Endothelial cell (in vitro differentiated cells): ENCODE data around the gene FOXN4. TPM values are rescaled to one million over a fixed set of nuclear protein-coding genes. Genes with fewer than 3 reads are reported as not detected.
A peak's percentile ranks its signal among the peaks of the same experiment; 100 is the strongest.

Experiments
- DNase-seq: peaks from one replicate; pipeline ENCODE4 v3.0.0; 2021; ENCODE audit warnings: low spot score
- H3K27ac Mint-ChIP-seq: one replicate; pipeline ENCODE4 v1.8.0; 2021; ENCODE audit warnings: mixed read lengths, inconsistent platforms; ENCODE audit not compliant: unreplicated experiment
- H3K27me3 Mint-ChIP-seq: one replicate; pipeline ENCODE4 v1.8.0; 2021; ENCODE audit warnings: mild to moderate bottlenecking, moderate library complexity, mixed read lengths, inconsistent platforms; ENCODE audit not compliant: unreplicated experiment
- H3K36me3 Mint-ChIP-seq: one replicate; pipeline ENCODE4 v1.8.0; 2021; ENCODE audit warnings: mild to moderate bottlenecking, low read depth, mixed read lengths, inconsistent platforms; ENCODE audit not compliant: unreplicated experiment
- H3K4me1 Mint-ChIP-seq: one replicate; pipeline ENCODE4 v1.8.0; 2021; ENCODE audit warnings: mild to moderate bottlenecking, mixed read lengths, inconsistent platforms; ENCODE audit not compliant: unreplicated experiment
- H3K4me3 Mint-ChIP-seq: one replicate; pipeline ENCODE4 v1.8.0; 2021; ENCODE audit warnings: mild to moderate bottlenecking, mixed read lengths, inconsistent platforms; ENCODE audit not compliant: unreplicated experiment
- H3K9me3 Mint-ChIP-seq: one replicate; pipeline ENCODE4 v1.8.0; 2021; ENCODE audit warnings: mixed read lengths, inconsistent platforms; ENCODE audit not compliant: unreplicated experiment
- total RNA-seq: library from RNA; stranded (reverse); fragmentation: NEBNext Ultra II Directional; extraction: Animal tissue kit (Norgen Biotek cat#: 25700); gene quantifications from one replicate; pipeline ENCODE4 v1.2.1, GENCODE V29; 2021; ENCODE audit not compliant: unreplicated experiment
- TF ChIP-seq, protein P1 (sequence below): fragments of 200-600 bp; sonication (generic); IDR thresholded peaks from one replicate; pipeline ENCODE4 v1.5.0; 2021; ENCODE audit warnings: antibody characterized with exemption; ENCODE audit not compliant: unreplicated experiment

FOXN4 gene
- total RNA-seq, 1 donor from 2014 or later, result not detected

DNA sequence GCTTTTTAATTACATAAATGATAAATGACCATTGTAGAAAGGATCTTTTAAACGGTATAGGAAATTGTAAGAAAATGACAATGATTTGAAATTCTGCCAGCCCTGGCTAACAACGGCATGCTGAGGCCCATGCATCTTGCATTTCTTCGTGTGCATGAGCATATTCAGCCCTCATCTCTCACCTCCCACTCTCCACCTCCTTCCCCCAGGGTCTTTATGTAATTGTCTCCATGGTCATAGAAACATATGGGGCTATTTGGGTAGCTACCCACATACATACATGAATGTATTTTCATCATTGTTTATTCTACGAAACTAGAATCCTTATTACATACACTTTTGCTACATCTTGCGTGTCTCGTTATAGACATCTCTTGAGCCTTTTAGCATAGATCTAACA, 43.1 kb upstream of the FOXN4 start:
- no peak overlapping the region for H3K27ac Mint-ChIP-seq
- no peaks in the 10 kb centered on the region for H3K4me1 Mint-ChIP-seq
- H3K27me3 Mint-ChIP-seq, result no peaks in the 10 kb centered on the region
- no peak for DNase-seq
- H3K4me3 Mint-ChIP-seq, result no peak overlapping the region
- H3K9me3 Mint-ChIP-seq, result no peaks in the 10 kb centered on the region
- H3K36me3 Mint-ChIP-seq, result no peaks in the 10 kb centered on the region
- TF ChIP-seq, protein P1, sequence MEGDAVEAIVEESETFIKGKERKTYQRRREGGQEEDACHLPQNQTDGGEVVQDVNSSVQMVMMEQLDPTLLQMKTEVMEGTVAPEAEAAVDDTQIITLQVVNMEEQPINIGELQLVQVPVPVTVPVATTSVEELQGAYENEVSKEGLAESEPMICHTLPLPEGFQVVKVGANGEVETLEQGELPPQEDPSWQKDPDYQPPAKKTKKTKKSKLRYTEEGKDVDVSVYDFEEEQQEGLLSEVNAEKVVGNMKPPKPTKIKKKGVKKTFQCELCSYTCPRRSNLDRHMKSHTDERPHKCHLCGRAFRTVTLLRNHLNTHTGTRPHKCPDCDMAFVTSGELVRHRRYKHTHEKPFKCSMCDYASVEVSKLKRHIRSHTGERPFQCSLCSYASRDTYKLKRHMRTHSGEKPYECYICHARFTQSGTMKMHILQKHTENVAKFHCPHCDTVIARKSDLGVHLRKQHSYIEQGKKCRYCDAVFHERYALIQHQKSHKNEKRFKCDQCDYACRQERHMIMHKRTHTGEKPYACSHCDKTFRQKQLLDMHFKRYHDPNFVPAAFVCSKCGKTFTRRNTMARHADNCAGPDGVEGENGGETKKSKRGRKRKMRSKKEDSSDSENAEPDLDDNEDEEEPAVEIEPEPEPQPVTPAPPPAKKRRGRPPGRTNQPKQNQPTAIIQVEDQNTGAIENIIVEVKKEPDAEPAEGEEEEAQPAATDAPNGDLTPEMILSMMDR, result no peak

DNA sequence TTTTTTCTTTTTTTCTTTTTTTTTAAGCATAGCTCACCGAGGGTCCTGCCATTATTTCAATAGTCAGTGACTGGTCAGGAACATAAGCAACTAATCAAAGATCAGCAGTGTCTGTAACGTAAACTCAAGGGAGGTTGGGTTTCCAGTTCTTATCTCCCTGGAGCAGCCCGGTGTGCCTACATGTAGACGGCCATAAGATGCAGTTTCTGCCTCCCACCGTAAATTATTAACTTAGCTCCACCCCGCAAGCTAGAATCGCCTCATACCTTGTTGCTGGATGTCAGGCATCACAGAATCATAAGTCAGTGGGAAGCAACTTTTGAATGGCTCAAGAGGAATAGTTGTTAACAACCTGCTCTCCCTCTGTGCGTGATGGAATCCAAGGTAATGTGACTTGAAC, 38.5 kb upstream of the FOXN4 start, which contains the start of gene MYO1H:
TSS of gene MYO1H (plus strand) at position 312 of the 400 bp plus-strand sequence. CDS start at position 373, 61 bp downstream.
- Mint-ChIP-seq H3K4me1 (no peaks in the 10 kb centered on the region), H3K27me3 (no peaks in the 10 kb centered on the region), H3K36me3 (no peaks in the 10 kb centered on the region), H3K27ac (no peak within 1 kb of the TSS), H3K4me3 (no peak within 1 kb of the TSS), H3K9me3 (no peaks in the 10 kb centered on the region)
- no peak for DNase-seq
- TF ChIP-seq, protein P1, result no peak

DNA sequence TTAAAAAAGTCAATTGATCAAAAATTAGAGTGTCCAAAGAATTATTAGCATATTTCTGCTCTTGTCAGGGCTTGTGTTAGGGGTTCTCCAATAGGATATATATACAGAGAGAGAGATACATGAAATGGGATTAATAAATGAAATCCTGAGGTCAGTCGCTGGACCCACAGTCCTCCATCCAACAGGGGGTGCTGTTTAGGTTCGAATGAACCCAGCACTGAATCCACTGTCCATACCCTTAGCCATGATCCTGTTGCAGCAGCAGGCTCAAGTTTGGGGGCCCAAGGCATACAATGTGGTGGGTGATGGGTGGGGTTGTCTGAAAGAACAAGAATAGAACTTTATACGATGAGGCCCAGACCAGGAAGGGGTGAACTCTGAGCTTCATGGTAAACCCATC, 37.8 kb upstream of the FOXN4 start:
- TF ChIP-seq, protein P1, result peak; percentile 22
- no peak for DNase-seq
- Mint-ChIP-seq H3K27me3 (no peaks in the 10 kb centered on the region), H3K4me1 (no peaks in the 10 kb centered on the region), H3K36me3 (no peaks in the 10 kb centered on the region), H3K4me3 (no peak overlapping the region), H3K9me3 (no peaks in the 10 kb centered on the region), H3K27ac (no peak overlapping the region)

DNA sequence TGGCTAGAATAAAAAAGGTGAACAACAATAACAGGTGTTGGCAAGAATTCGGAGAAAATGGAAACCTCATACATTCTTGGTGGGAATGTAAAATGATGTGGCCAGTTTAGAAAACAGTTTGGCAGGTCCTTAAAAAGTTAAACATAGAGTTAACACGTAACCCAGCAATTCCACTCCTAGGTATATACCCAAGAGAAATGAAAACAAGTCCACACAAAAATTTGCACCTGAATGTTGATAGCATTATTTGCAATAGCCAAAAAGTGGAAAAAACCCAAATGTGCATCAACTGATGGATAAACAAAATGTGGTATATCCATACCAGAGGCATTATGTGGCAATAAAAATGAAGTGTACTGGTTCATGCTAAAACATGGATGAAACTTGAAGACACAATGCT, 36.3 kb upstream of the FOXN4 start:
- TF ChIP-seq, protein P1, result no peak
- no peaks in the 10 kb centered on the region for H3K27me3 Mint-ChIP-seq
- no peak overlapping the region for H3K4me3 Mint-ChIP-seq
- H3K9me3 Mint-ChIP-seq, result no peaks in the 10 kb centered on the region
- no peaks in the 10 kb centered on the region for H3K4me1 Mint-ChIP-seq
- no peak for DNase-seq
- H3K36me3 Mint-ChIP-seq, result no peaks in the 10 kb centered on the region
- no peak overlapping the region for H3K27ac Mint-ChIP-seq

DNA sequence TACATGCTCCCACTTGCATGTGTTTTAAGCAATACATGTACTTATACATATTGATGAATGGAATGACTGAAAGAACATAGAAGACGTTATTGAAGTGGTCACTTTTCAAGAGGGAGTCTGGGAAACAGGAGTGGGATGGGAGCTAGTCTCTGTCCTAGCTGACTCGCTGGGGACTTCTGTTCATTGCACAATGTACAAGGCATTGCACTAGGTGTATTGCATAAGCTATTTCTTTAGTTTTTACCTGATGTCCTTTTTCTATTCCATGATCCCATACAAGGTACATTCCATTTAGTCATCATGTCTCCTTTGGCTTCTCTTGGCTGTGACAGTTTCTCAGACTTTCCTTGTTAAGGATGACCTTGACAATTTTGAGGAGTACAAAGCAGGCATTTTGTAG, 34.6 kb upstream of the FOXN4 start:
- H3K9me3 Mint-ChIP-seq, result no peaks in the 10 kb centered on the region
- TF ChIP-seq, protein P1, result no peak
- H3K4me3 Mint-ChIP-seq, result no peak overlapping the region
- H3K27me3 Mint-ChIP-seq, result no peaks in the 10 kb centered on the region
- H3K27ac Mint-ChIP-seq, result no peak overlapping the region
- H3K4me1 Mint-ChIP-seq, result no peaks in the 10 kb centered on the region
- no peaks in the 10 kb centered on the region for H3K36me3 Mint-ChIP-seq
- DNase-seq, result no peak
